C4-2B (cell line): ENCODE results near the gene B4GAT1.
A peak's percentile ranks its signal among the peaks of the same experiment; 100 is the strongest.
"Not testable (repeated sequence)": the region's sequence is repeated elsewhere in the genome, so short reads cannot be mapped to it uniquely, and the experiment has no call there.

ENCODE experiments used
- H3K27ac ChIP-seq: fragments of 450-650 bp; 2 replicates; pipeline ENCODE4 v1.5.1; 2017
- ZFX ChIP-seq: fragments of 450-650 bp; IDR thresholded peaks from 2 replicates; pipeline ENCODE4 v1.6.1; 2017
- TF ChIP-seq, protein P1 (sequence below): fragments of 450-650 bp; conservative IDR thresholded peaks from 2 replicates; pipeline ENCODE4 v1.5.1; 2017; ENCODE audit warnings: mild to moderate bottlenecking

B4GAT1 gene

GRCh38 chr11:66321606-66322005 lies 25.8 kb downstream of the B4GAT1 start:
- TF ChIP-seq, protein P1, sequence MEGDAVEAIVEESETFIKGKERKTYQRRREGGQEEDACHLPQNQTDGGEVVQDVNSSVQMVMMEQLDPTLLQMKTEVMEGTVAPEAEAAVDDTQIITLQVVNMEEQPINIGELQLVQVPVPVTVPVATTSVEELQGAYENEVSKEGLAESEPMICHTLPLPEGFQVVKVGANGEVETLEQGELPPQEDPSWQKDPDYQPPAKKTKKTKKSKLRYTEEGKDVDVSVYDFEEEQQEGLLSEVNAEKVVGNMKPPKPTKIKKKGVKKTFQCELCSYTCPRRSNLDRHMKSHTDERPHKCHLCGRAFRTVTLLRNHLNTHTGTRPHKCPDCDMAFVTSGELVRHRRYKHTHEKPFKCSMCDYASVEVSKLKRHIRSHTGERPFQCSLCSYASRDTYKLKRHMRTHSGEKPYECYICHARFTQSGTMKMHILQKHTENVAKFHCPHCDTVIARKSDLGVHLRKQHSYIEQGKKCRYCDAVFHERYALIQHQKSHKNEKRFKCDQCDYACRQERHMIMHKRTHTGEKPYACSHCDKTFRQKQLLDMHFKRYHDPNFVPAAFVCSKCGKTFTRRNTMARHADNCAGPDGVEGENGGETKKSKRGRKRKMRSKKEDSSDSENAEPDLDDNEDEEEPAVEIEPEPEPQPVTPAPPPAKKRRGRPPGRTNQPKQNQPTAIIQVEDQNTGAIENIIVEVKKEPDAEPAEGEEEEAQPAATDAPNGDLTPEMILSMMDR: no peak
- TF ChIP-seq ZFX: 0 out of 2 replicates have a peak, but pooled peaks have one; percentile 15
- no peak overlapping the region for H3K27ac ChIP-seq

GRCh38 chr11:66320748-66321147 lies 26.7 kb downstream of the B4GAT1 start:
- H3K27ac ChIP-seq: not testable (repeated sequence)

- H3K27ac ChIP-seq: not testable (repeated sequence)
Observed at GRCh38 chr11:66320289-66320688, 27.1 kb downstream of the B4GAT1 start.

DNA sequence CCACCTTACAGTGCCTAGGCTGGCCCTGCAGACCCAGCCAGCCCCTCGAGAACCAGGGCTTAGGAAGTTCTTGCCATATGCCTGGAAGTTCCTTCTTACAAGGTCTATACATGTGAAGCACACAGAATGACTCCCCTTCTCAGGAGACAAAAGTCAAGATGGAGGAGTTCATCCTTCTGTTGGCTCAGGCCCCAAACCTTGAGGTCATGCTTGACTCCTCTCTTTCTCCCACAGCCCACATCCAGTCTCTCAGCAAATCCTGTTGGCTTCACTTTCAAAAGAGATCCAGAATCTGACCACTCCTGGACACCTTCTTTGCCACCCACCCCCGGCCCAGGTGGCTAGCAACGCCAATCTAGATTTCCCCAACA lies 28.8 kb downstream of the B4GAT1 start:
- H3K27ac ChIP-seq: no peak overlapping the region
- TF ChIP-seq, protein P1: no peak
- TF ChIP-seq ZFX: no peak

- no peak overlapping the region for H3K27ac ChIP-seq
- no peak for TF ChIP-seq ZFX
- TF ChIP-seq, protein P1: no peak
Observed at GRCh38 chr11:66317723-66318599, 29.5 kb downstream of the B4GAT1 start.

GRCh38 chr11:66317322-66317722 lies 30.1 kb downstream of the B4GAT1 start:
- no peak for TF ChIP-seq ZFX
- TF ChIP-seq, protein P1: no peak
- H3K27ac ChIP-seq: no peak overlapping the region

- no peak within 1 kb of the TSS for H3K27ac ChIP-seq
- TF ChIP-seq, protein P1: no peak
- no peak for TF ChIP-seq ZFX
Observed at GRCh38 chr11:66316849-66317251, 30.6 kb downstream of the B4GAT1 start, which contains the start of gene CD248. CD248 (minus strand) TSS chr11:66317044; CDS start chr11:66317027, 17 bp downstream.

DNA sequence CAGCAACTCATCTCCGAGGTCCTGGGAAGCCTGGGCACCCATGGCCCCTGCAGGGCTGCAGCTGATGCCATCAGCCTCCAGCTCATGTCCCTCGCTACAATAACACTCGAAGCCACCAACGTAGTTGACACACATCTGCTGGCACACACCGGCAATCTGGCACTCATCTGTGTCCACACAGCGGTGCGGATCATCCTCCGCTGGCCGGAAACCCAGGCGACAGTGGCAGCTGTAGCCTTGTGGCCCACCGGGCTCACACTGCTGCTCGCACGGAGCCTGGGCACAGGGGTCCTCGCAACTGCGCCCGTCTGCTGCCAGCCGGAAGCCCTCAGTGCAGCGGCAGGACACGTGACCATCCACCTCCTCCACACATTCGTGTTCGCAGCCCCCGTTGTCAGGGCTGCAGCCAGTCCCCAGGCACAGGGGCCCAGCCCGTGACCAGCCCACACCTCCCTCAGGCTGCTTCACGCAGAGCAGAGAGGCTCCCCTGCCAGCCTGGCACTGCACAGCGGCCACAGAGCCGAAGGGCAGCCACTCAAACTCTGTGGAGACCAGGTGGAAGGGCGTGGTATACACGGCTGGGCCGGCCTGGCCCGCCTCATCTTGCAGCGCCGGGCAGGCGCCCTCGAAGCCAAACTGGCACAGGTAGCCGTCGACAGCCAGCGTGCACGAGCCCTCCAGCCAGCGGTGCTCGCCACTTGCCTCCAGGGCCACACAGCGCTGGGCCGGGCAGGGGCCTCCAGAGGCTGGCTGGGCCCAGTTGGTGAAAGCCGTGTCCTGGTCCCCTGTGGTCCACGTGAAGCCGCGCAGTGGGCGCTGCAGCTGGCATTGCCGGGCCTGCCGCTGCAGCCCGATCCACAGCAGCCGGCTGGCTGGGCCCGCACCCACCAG lies 31.3 kb downstream of the B4GAT1 start:
- no peak overlapping the region for H3K27ac ChIP-seq
- TF ChIP-seq, protein P1: no peak
- TF ChIP-seq ZFX: no peak
